HepG2 (cell line): ENCODE results near the gene LRRC73. TPM values are rescaled to one million over a fixed set of nuclear protein-coding genes. Genes with fewer than 3 reads are reported as not detected.
A peak's percentile ranks its signal among the peaks of the same experiment; 100 is the strongest.

ENCODE experiments used
- ARID3A ChIP-seq: IDR thresholded peaks from 2 replicates; pipeline ENCODE4 v1.6.1; 2012; ENCODE audit warnings: low read depth, low read length, improper control_type of control experiment
- BORCS8-MEF2B ChIP-seq: sonication (generic); formaldehyde crosslinking; IDR thresholded peaks from 2 replicates; pipeline ENCODE4 v1.8.0; 2022; ENCODE audit warnings: mild to moderate bottlenecking, missing genetic modification reagents
- DRAP1 ChIP-seq: IDR thresholded peaks from 2 replicates; pipeline ENCODE4 v1.6.1; 2016; ENCODE audit warnings: missing genetic modification reagents, missing compliant biosample characterization
- EP300 ChIP-seq, 3 experiments: sonication (generic) in 1 of 3; formaldehyde crosslinking in 1 of 3; IDR thresholded peaks; 2 replicates each; pipeline versions ENCODE4 v1.5.1 to v1.6.1; 2011 to 2020; ENCODE audit warnings: low read depth in 2 of 3, low read length in 2 of 3, borderline replicate concordance in 1 of 3, improper control_type of control experiment in 1 of 3, mild to moderate bottlenecking in 1 of 3, missing genetic modification reagents in 1 of 3, moderate library complexity in 1 of 3
- ERF ChIP-seq: IDR thresholded peaks from 2 replicates; pipeline ENCODE4 v1.6.1; 2018; ENCODE audit warnings: missing biosample characterization, missing genetic modification reagents
- FOXP4 ChIP-seq: sonication (generic); formaldehyde crosslinking; IDR thresholded peaks from 2 replicates; pipeline ENCODE4 v1.4.0; 2020; ENCODE audit warnings: missing genetic modification reagents
- HDAC1 ChIP-seq: sonication (generic); formaldehyde crosslinking; IDR thresholded peaks from 2 replicates; pipeline ENCODE4 v1.5.1; 2020; ENCODE audit warnings: mild to moderate bottlenecking, missing genetic modification reagents
- KDM3A ChIP-seq: IDR thresholded peaks from 2 replicates; pipeline ENCODE4 v1.6.1; 2018; ENCODE audit warnings: low read depth, missing compliant biosample characterization
- KLF15 ChIP-seq: sonication (generic); formaldehyde crosslinking; IDR thresholded peaks from 2 replicates; pipeline ENCODE4 v1.8.1; 2023; ENCODE audit warnings: borderline replicate concordance, mild to moderate bottlenecking, inconsistent platforms, missing genetic modification reagents, mixed read lengths
- KMT2B ChIP-seq: IDR thresholded peaks from 2 replicates; pipeline ENCODE4 v1.6.1; 2016; ENCODE audit warnings: missing genetic modification reagents, missing compliant biosample characterization
- MLX ChIP-seq: IDR thresholded peaks from 2 replicates; pipeline ENCODE4 v1.6.1; 2016
- MTERF4 ChIP-seq: sonication (generic); formaldehyde crosslinking; IDR thresholded peaks from 2 replicates; pipeline ENCODE4 v1.8.0; 2023; ENCODE audit warnings: mild to moderate bottlenecking, missing genetic modification reagents
- PITX1 ChIP-seq: sonication (generic); formaldehyde crosslinking; IDR thresholded peaks from 2 replicates; pipeline ENCODE4 v1.5.1; 2020; ENCODE audit warnings: mild to moderate bottlenecking, missing genetic modification reagents
- POLR2AphosphoS5 ChIP-seq: IDR thresholded peaks from 2 replicates; pipeline ENCODE4 v1.6.1; 2012; ENCODE audit warnings: low read depth, low read length
- RCOR2 ChIP-seq: IDR thresholded peaks from 2 replicates; pipeline ENCODE4 v1.6.1; 2016; ENCODE audit warnings: missing biosample characterization, missing genetic modification reagents
- SIN3A ChIP-seq: IDR thresholded peaks from 2 replicates; pipeline ENCODE4 v1.6.1; 2011; ENCODE audit warnings: low read depth, mild to moderate bottlenecking, control low read depth, low read length, borderline replicate concordance
- SOX6 ChIP-seq, 2 experiments: fragments of 450-650 bp in 1 of 2; sonication (generic) in 1 of 2; formaldehyde crosslinking in 1 of 2; IDR thresholded peaks; 2 replicates each; pipeline versions ENCODE4 v1.4.0 to v1.6.1; 2017 to 2020; ENCODE audit warnings: antibody characterized with exemption in 1 of 2, mild to moderate bottlenecking in 1 of 2, missing genetic modification reagents in 1 of 2
- SSRP1 ChIP-seq: IDR thresholded peaks from 2 replicates; pipeline ENCODE4 v1.6.1; 2016; ENCODE audit warnings: control low read depth
- TCF7 ChIP-seq: sonication (generic); IDR thresholded peaks from 2 replicates; pipeline ENCODE4 v1.6.1; 2016; ENCODE audit warnings: antibody characterized with exemption, low read depth
- ZFP1 ChIP-seq: IDR thresholded peaks from 2 replicates; pipeline ENCODE4 v1.6.1; 2016
- ZMAT3 ChIP-seq: sonication (generic); formaldehyde crosslinking; conservative IDR thresholded peaks from 2 replicates; pipeline ENCODE4 v1.7.0; 2021; ENCODE audit warnings: missing genetic modification reagents
- ZMYM4 ChIP-seq: sonication (generic); formaldehyde crosslinking; IDR thresholded peaks from 2 replicates; pipeline ENCODE4 v1.8.1; 2023; ENCODE audit warnings: mild to moderate bottlenecking, missing genetic modification reagents
- ZNF121 ChIP-seq: sonication (generic); formaldehyde crosslinking; IDR thresholded peaks from 2 replicates; pipeline ENCODE4 v1.5.0; 2020; ENCODE audit warnings: mild to moderate bottlenecking, missing genetic modification reagents
- ZNF124 ChIP-seq: sonication (generic); formaldehyde crosslinking; IDR thresholded peaks from 2 replicates; pipeline ENCODE4 v1.4.0; 2020; ENCODE audit warnings: missing genetic modification reagents
- ZNF136 ChIP-seq: sonication (generic); formaldehyde crosslinking; IDR thresholded peaks from 2 replicates; pipeline ENCODE4 v1.8.1; 2022; ENCODE audit warnings: low read depth, mild to moderate bottlenecking, moderate library complexity, missing genetic modification reagents
- ZSCAN9 ChIP-seq: IDR thresholded peaks from 2 replicates; pipeline ENCODE4 v1.6.1; 2016; ENCODE audit warnings: borderline replicate concordance
- polyA plus RNA-seq, 8 experiments: library from polyadenylated mRNA; depleted of rRNA in 3 of 8; stranded (reverse) in 7 of 8; unstranded in 1 of 8; fragments of >200 nt; fragmentation: Illumina TruSeq in 4 of 8; extraction: Trizol in 4 of 8; gene quantifications; 2 replicates each; pipeline versions ENCODE4 v1.2.1 to v1.2.3, GENCODE V29; 2011 to 2016; ENCODE audit warnings: low read depth in 4 of 8, missing spikeins in 1 of 8, mixed read lengths in 1 of 8; ENCODE audit not compliant: insufficient read depth in 1 of 8
- total RNA-seq, 5 experiments: library from RNA; depleted of rRNA; stranded (reverse); fragments of >200 nt; fragmentation: Illumina TruSeq; extraction: Trizol; gene quantifications; 2 replicates each; pipeline ENCODE4 v1.2.3, GENCODE V29; 2016; ENCODE audit warnings: low read depth in 1 of 5

LRRC73 gene
- total and polyA plus RNA-seq, 2 of the 13 experiments (the other 11 are each of a cell fraction or from before 2014, with no cell fraction given): 0.11 to 0.12 TPM

- TF ChIP-seq KLF15 (CRISPR knock-in tag) (no peak), ZMAT3 (CRISPR knock-in tag) (0 out of 2 replicates have a peak, but pooled peaks have one; percentile 41), DRAP1 (peak; percentile 51; the same call in 1 of the 2 replicates), EP300 (IDR thresholded peaks at IDR 0.05; ENCODE audit: low read depth in 2 of 2, low read length in 2 of 2) (peak in 1 of 2 experiments; percentile 49; a peak in 1 of 4 replicates), EP300 (CRISPR knock-in tag; IDR thresholded peaks at IDR 0.05; ENCODE audit: borderline replicate concordance) (no peak), SIN3A (0 out of 2 replicates have a peak, but pooled peaks have one; percentile 13), HDAC1 (CRISPR knock-in tag) (0 out of 2 replicates have a peak, but pooled peaks have one; percentile 15), ERF (peak; percentile 24; the same call in 1 of the 2 replicates), POLR2AphosphoS5 (no peak), ZNF124 (CRISPR knock-in tag) (0 out of 2 replicates have a peak, but pooled peaks have one; percentile 66), BORCS8-MEF2B (CRISPR knock-in tag) (0 out of 2 replicates have a peak, but pooled peaks have one; percentile 33), ARID3A (peak; percentile 98), ZNF121 (CRISPR knock-in tag) (no peak), ZFP1 (CRISPR knock-in tag) (no peak), MLX (CRISPR knock-in tag) (peak; percentile 72; the same call in 1 of the 2 replicates), ZNF136 (CRISPR knock-in tag) (no peak), ZSCAN9 (CRISPR knock-in tag) (peak; percentile 46; the same call in 1 of the 2 replicates), SSRP1 (CRISPR knock-in tag) (no peak), TCF7 (no peak), KMT2B (CRISPR knock-in tag) (0 out of 2 replicates have a peak, but pooled peaks have one; percentile 13), PITX1 (CRISPR knock-in tag) (peak; percentile 58; the same call in 1 of the 2 replicates), ZMYM4 (CRISPR knock-in tag) (0 out of 2 replicates have a peak, but pooled peaks have one; percentile 25), SOX6 (IDR thresholded peaks at IDR 0.05) (no peak), SOX6 (CRISPR knock-in tag; IDR thresholded peaks at IDR 0.05) (peak; percentile 35; the same call in 1 of the 2 replicates), FOXP4 (CRISPR knock-in tag) (peak; percentile 27; the same call in 1 of the 2 replicates), KDM3A (CRISPR knock-in tag) (peak; percentile 54; the same call in 1 of the 2 replicates), RCOR2 (CRISPR knock-in tag) (peak; percentile 58; the same call in 1 of the 2 replicates), MTERF4 (no peak)
Observed at GRCh38 chr6:43493833-43494232, 16.3 kb downstream of the LRRC73 start (continued).
